ENCODE measurements around the gene CPNE1. TPM values are rescaled to one million over a fixed set of nuclear protein-coding genes. Genes with fewer than 3 reads are reported as not detected.

Gene CPNE1
- total RNA-seq, 1 donor from 2014 or later = 164 TPM

- TF ChIP-seq CTCF (IDR thresholded peaks at IDR 0.05) = peak; percentile 45
- no peak for DNase-seq (ENCODE audit: extremely low spot score, unreplicated experiment)
- H3K9me3 Mint-ChIP-seq (ENCODE audit: unreplicated experiment) = no peaks in the 10 kb centered on the region
- H3K27ac Mint-ChIP-seq (ENCODE audit: unreplicated experiment) = no peak overlapping the region
- H3K27me3 Mint-ChIP-seq (ENCODE audit: unreplicated experiment) = no peaks in the 10 kb centered on the region
- H3K4me1 Mint-ChIP-seq (ENCODE audit: unreplicated experiment) = peaks cover 34% of the 10 kb centered on the region
- H3K36me3 Mint-ChIP-seq (ENCODE audit: unreplicated experiment) = peaks cover 3% of the 10 kb centered on the region
- peak overlapping the region; percentile 75 for H3K4me3 Mint-ChIP-seq (ENCODE audit: unreplicated experiment)
These were observed 45.3 kb downstream of the CPNE1 start for GRCh38 chr20:35619196-35620095.

GRCh38 chr20:35618263-35619131, 46.2 kb downstream of the CPNE1 start:
- Mint-ChIP-seq H3K27me3 (ENCODE audit: unreplicated experiment) (no peaks in the 10 kb centered on the region), H3K36me3 (ENCODE audit: unreplicated experiment) (peaks cover 3% of the 10 kb centered on the region), H3K4me1 (ENCODE audit: unreplicated experiment) (peaks cover 34% of the 10 kb centered on the region), H3K27ac (ENCODE audit: unreplicated experiment) (no peak overlapping the region), H3K9me3 (ENCODE audit: unreplicated experiment) (no peaks in the 10 kb centered on the region), H3K4me3 (ENCODE audit: unreplicated experiment) (peak overlapping the region; percentile 75)
- no peak for TF ChIP-seq CTCF (IDR thresholded peaks at IDR 0.05)
- DNase-seq (ENCODE audit: extremely low spot score, unreplicated experiment) = no peak

- Mint-ChIP-seq H3K27ac (ENCODE audit: unreplicated experiment) (peak overlapping the region; percentile 60), H3K4me1 (ENCODE audit: unreplicated experiment) (peaks cover 34% of the 10 kb centered on the region), H3K27me3 (ENCODE audit: unreplicated experiment) (no peaks in the 10 kb centered on the region), H3K36me3 (ENCODE audit: unreplicated experiment) (peaks cover 3% of the 10 kb centered on the region), H3K4me3 (ENCODE audit: unreplicated experiment) (peak overlapping the region; percentile 60), H3K9me3 (ENCODE audit: unreplicated experiment) (no peaks in the 10 kb centered on the region)
- DNase-seq (ENCODE audit: extremely low spot score, unreplicated experiment) = no peak
- peak; percentile 21 for TF ChIP-seq CTCF (IDR thresholded peaks at IDR 0.05)
These were observed 47.1 kb downstream of the CPNE1 start for GRCh38 chr20:35617397-35618262.

- peak overlapping the region; percentile 95 for H3K27ac Mint-ChIP-seq (ENCODE audit: unreplicated experiment)
- no peak for TF ChIP-seq CTCF (IDR thresholded peaks at IDR 0.05)
- H3K27me3 Mint-ChIP-seq (ENCODE audit: unreplicated experiment) = no peaks in the 10 kb centered on the region
- H3K9me3 Mint-ChIP-seq (ENCODE audit: unreplicated experiment) = no peaks in the 10 kb centered on the region
- H3K36me3 Mint-ChIP-seq (ENCODE audit: unreplicated experiment) = peaks cover 3% of the 10 kb centered on the region
- peaks cover 34% of the 10 kb centered on the region for H3K4me1 Mint-ChIP-seq (ENCODE audit: unreplicated experiment)
- peak overlapping the region; percentile 85 for H3K4me3 Mint-ChIP-seq (ENCODE audit: unreplicated experiment)
- no peak for DNase-seq (ENCODE audit: extremely low spot score, unreplicated experiment)
These were observed 48.0 kb downstream of the CPNE1 start for GRCh38 chr20:35616465-35617396.
